BE2C (cell line): Measurements from ENCODE around the gene SERINC3.

Experiments used
- DNase-seq: peaks from one replicate; pipeline ENCODE4 v3.0.0-alpha.2; 2020
- H3K27me3 ChIP-seq: fragments of 250-450 bp; sonication (Bioruptor Pico); 2 replicates; pipeline ENCODE4 v1.5.1; 2020; ENCODE audit warnings: mild to moderate bottlenecking
- H3K36me3 ChIP-seq: fragments of 250-450 bp; sonication (Bioruptor Pico); 2 replicates; pipeline ENCODE4 v1.5.1; 2020; ENCODE audit warnings: mild to moderate bottlenecking
- H3K4me1 ChIP-seq: fragments of 250-450 bp; sonication (Bioruptor Pico); 2 replicates; pipeline ENCODE4 v1.5.1; 2020
- H3K4me3 ChIP-seq: 2 replicates; pipeline ENCODE4 v1.5.1; 2011; ENCODE audit warnings: low read depth, low read length
- H3K9me3 ChIP-seq: fragments of 250-450 bp; sonication (Bioruptor Pico); 2 replicates; pipeline ENCODE4 v1.5.1; 2020
- TF ChIP-seq, protein P1 (sequence below): IDR thresholded peaks from 2 replicates; pipeline ENCODE4 v1.5.1; 2012; ENCODE audit warnings: mild to moderate bottlenecking, low read depth, low read length

SERINC3 gene

DNA sequence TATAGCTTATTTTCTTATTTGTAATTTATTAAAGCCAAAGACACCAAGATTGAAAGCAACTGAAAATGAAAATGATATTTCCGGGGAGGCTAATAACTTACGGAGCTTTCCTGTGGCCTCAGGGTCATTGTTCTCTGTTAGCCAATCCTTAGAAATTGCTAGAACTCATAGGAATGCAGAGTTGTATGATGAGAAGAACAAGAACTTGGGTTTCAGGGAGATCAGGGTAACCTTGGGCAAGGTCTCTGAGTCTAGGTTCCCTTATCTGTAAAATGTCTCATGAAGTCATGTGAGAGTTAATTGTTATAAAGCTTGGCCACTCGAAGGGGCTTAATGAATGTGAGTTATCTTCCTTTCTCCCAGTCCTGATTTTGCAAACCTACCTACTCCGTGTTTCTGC, 20.1 kb upstream of the SERINC3 start:
- H3K9me3 ChIP-seq: no peaks in the 10 kb centered on the region
- H3K4me1 ChIP-seq: peaks cover 2% of the 10 kb centered on the region; the same call in 1 of the 2 replicates
- TF ChIP-seq, protein P1, sequence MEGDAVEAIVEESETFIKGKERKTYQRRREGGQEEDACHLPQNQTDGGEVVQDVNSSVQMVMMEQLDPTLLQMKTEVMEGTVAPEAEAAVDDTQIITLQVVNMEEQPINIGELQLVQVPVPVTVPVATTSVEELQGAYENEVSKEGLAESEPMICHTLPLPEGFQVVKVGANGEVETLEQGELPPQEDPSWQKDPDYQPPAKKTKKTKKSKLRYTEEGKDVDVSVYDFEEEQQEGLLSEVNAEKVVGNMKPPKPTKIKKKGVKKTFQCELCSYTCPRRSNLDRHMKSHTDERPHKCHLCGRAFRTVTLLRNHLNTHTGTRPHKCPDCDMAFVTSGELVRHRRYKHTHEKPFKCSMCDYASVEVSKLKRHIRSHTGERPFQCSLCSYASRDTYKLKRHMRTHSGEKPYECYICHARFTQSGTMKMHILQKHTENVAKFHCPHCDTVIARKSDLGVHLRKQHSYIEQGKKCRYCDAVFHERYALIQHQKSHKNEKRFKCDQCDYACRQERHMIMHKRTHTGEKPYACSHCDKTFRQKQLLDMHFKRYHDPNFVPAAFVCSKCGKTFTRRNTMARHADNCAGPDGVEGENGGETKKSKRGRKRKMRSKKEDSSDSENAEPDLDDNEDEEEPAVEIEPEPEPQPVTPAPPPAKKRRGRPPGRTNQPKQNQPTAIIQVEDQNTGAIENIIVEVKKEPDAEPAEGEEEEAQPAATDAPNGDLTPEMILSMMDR: no peak
- no peaks in the 10 kb centered on the region for H3K27me3 ChIP-seq
- no peaks in the 10 kb centered on the region for H3K36me3 ChIP-seq
- DNase-seq: no peak
- no peak overlapping the region for H3K4me3 ChIP-seq

DNA sequence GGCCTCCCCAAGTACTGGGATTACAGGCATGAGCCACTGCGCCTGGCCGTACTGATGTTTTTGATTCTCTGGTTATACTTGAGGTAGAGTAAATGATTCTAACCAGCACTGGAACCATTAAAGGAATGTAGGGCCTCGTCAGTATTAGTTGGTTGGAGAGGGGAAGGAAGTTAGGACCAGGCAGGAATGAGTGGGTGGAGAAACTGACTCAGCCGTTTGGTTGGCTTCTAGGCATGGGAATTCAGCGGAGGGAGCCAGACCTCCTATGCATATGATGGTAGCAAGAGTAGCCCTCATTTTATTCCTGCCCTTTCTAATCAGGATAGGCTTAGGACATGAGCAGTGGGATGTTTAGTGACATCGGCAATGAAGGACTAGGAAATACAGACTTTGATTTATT, 19.0 kb upstream of the SERINC3 start:
- no peak for DNase-seq
- TF ChIP-seq, protein P1: no peak
- no peaks in the 10 kb centered on the region for H3K27me3 ChIP-seq

DNA sequence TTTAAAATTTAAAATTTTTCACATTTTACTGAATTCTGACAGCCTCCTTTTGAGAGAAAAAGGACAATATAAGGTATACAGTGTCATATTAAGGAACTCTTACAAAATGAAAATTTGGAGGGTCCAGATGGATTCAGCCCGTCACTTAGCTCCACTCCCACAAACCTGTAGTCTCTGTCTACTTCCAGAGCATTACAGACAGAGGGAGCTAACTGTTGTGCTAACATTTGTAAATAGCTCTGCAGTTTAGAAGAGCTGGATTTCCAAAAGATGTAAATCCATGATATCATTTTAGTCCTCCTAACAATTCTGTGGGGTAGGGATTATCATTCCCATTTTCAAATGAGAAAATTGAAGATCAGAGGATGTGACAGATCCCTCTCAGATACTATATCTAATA, 16.1 kb upstream of the SERINC3 start:
- Histone ChIP-seq H3K4me3 (no peak overlapping the region), H3K9me3 (no peaks in the 10 kb centered on the region), H3K27me3 (no peaks in the 10 kb centered on the region), H3K36me3 (no peaks in the 10 kb centered on the region), H3K4me1 (no peaks in the 10 kb centered on the region)
- TF ChIP-seq, protein P1: no peak; the same call in 1 of the 2 replicates
- no peak for DNase-seq

More for the DNA sequence above, 19.0 kb upstream of the SERINC3 start:
- Histone ChIP-seq H3K36me3 (no peaks in the 10 kb centered on the region), H3K4me1 (no peaks in the 10 kb centered on the region), H3K4me3 (no peak overlapping the region), H3K9me3 (no peaks in the 10 kb centered on the region)

DNA sequence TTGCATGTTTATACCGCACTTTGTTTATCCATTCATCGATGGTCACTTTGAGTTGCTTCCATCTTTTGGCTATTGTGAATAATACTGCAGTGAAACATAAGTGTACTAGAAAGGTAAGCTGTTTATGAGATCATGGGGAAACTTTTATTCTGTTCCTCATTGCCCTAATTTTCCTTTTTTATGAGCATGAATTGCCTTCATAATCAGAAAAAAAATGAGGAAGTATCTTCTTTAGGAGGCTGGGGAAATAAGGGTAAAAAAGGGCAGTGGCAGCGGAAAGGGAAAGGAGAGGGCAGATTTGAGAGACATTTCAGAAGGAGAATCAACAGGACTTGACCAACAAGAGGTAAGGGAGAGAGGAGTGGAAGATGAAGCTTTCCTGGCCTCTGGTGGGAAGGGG, 14.3 kb upstream of the SERINC3 start:
- Histone ChIP-seq H3K4me1 (no peaks in the 10 kb centered on the region), H3K9me3 (no peaks in the 10 kb centered on the region), H3K27me3 (no peaks in the 10 kb centered on the region), H3K36me3 (no peaks in the 10 kb centered on the region), H3K4me3 (no peak overlapping the region)
- DNase-seq: no peak
- TF ChIP-seq, protein P1: no peak

- no peak for DNase-seq
- no peak overlapping the region for H3K4me3 ChIP-seq
- no peaks in the 10 kb centered on the region for H3K27me3 ChIP-seq
- H3K9me3 ChIP-seq: no peaks in the 10 kb centered on the region
- H3K4me1 ChIP-seq: no peaks in the 10 kb centered on the region
- TF ChIP-seq, protein P1: no peak
- no peaks in the 10 kb centered on the region for H3K36me3 ChIP-seq
Measured at GRCh38 chr20:44533928-44534327, 12.1 kb upstream of the SERINC3 start.

GRCh38 chr20:44532981-44533331, 11.1 kb upstream of the SERINC3 start:
- DNase-seq: no peak
- TF ChIP-seq, protein P1: no peak
- Histone ChIP-seq H3K36me3 (no peaks in the 10 kb centered on the region), H3K27me3 (no peaks in the 10 kb centered on the region), H3K4me3 (no peak overlapping the region), H3K9me3 (no peaks in the 10 kb centered on the region), H3K4me1 (no peaks in the 10 kb centered on the region)
